ENCODE measurements around the gene SBF2. TPM values are rescaled to one million over a fixed set of nuclear protein-coding genes. Genes with fewer than 3 reads are reported as not detected.

The SBF2 gene
- total RNA-seq, 4 donors from 2014 or later = 67.5 to 92.9 (median 71.6) TPM

- H3K4me1 ChIP-seq = no peaks in the 10 kb centered on the region
- peaks cover 7 to 14% of the 10 kb centered on the region in 2 donors for H3K36me3 ChIP-seq
- 91 to 95% methylated on average over 2 of the region's 2 CpGs for WGBS, 2 donors
- TF ChIP-seq CTCF (IDR thresholded peaks at IDR 0.05) = no peak
- no peak for TF ChIP-seq POLR2A (IDR thresholded peaks at IDR 0.05)
- H3K4me3 ChIP-seq (replicated peaks in 1 of 3) = no peak overlapping the region
- H3K9me3 ChIP-seq = no peaks in the 10 kb centered on the region
- no peak overlapping the region for H3K27ac ChIP-seq
- no peaks in the 10 kb centered on the region for H3K27me3 ChIP-seq
- no peak for DNase-seq
- intact Hi-C loops (cut with DNase I) = no loop called here
These were observed 438.3 kb downstream of the SBF2 start for GRCh38 chr11:9855579-9856287.

GRCh38 chr11:9853929-9854552, 440.0 kb downstream of the SBF2 start:
- H3K4me3 ChIP-seq (replicated peaks in 1 of 3) = no peak overlapping the region
- WGBS, 2 donors = 94 to 95% methylated on average over 1 of the region's 1 CpG
- H3K4me1 ChIP-seq = no peaks in the 10 kb centered on the region
- H3K27me3 ChIP-seq = no peaks in the 10 kb centered on the region
- H3K9me3 ChIP-seq = no peaks in the 10 kb centered on the region
- H3K36me3 ChIP-seq = peaks cover 7 to 18% of the 10 kb centered on the region in 2 donors
- intact Hi-C loops (cut with DNase I) = no loop called here
- DNase-seq = no peak
- no peak overlapping the region for H3K27ac ChIP-seq
- TF ChIP-seq CTCF (IDR thresholded peaks at IDR 0.05) (no peak), POLR2A (IDR thresholded peaks at IDR 0.05) (no peak)

- no peaks in the 10 kb centered on the region for H3K9me3 ChIP-seq
- no peak overlapping the region for H3K27ac ChIP-seq
- intact Hi-C loops (cut with DNase I) = no loop called here
- no peak for DNase-seq
- H3K27me3 ChIP-seq = no peaks in the 10 kb centered on the region
- no peak for TF ChIP-seq POLR2A (IDR thresholded peaks at IDR 0.05)
- H3K4me1 ChIP-seq = no peaks in the 10 kb centered on the region
- WGBS, 2 donors = 86 to 91% methylated on average over 2 of the region's 2 CpGs
- peaks cover 7 to 18% of the 10 kb centered on the region in 2 donors for H3K36me3 ChIP-seq
- H3K4me3 ChIP-seq (replicated peaks in 1 of 3) = no peak overlapping the region
These were observed 441.6 kb downstream of the SBF2 start for GRCh38 chr11:9852465-9852864.

- H3K4me1 ChIP-seq = no peaks in the 10 kb centered on the region
These were observed 442.7 kb downstream of the SBF2 start for GRCh38 chr11:9851366-9851765.

DNA sequence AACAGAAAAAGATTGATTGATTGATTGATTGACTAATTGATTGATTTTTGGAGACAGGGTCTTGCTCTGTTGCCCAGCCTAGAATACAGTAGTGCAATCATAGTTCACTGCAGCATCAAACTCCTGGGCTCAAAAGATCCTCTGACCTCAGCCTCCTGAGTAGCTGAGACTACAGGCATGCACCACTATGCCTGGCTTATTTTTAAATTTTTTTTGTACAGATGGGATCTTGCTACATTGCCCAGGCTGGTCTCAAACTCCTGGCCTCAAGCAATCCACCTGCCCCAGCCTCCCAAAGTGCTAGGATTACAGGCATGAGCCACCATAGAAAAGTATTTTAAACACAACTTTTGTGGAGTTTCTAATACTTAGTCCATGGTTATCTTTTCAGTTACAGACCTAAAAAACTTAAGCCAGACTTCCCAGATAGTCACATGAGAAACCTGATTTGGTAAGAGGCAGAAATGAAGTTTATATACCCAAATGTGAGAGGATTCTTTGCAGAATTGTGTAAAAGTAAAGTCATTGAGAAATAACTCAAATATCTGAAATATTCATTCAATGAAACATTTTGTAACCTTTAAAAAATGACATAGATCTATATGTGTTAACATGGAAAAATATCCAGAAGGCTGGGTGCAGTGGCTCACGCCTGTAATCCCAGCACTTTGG, 443.7 kb downstream of the SBF2 start:
- H3K9me3 ChIP-seq = no peaks in the 10 kb centered on the region
- no peak for DNase-seq
- no peak for TF ChIP-seq POLR2A (IDR thresholded peaks at IDR 0.05)
- TF ChIP-seq CTCF (IDR thresholded peaks at IDR 0.05) = no peak
- H3K27ac ChIP-seq = no peak overlapping the region
- 89 to 97% methylated on average over 1 of the region's 1 CpG for WGBS, 2 donors
- H3K4me3 ChIP-seq (replicated peaks in 1 of 3) = no peak overlapping the region
- intact Hi-C loops (cut with DNase I) = no loop called here
- H3K4me1 ChIP-seq = no peaks in the 10 kb centered on the region
- H3K27me3 ChIP-seq = no peaks in the 10 kb centered on the region
- H3K36me3 ChIP-seq = peaks cover 2 to 10% of the 10 kb centered on the region in 2 donors

More at GRCh38 chr11:9851366-9851765, 442.7 kb downstream of the SBF2 start:
- H3K27me3 ChIP-seq = no peaks in the 10 kb centered on the region
- no peak overlapping the region for H3K4me3 ChIP-seq (replicated peaks in 1 of 3)
- intact Hi-C loops (cut with DNase I) = no loop called here
- H3K36me3 ChIP-seq = peaks cover 6 to 18% of the 10 kb centered on the region in 2 donors
- no peak for DNase-seq
- no peaks in the 10 kb centered on the region for H3K9me3 ChIP-seq
- 95 to 96% methylated on average over 4 of the region's 4 CpGs for WGBS, 2 donors
- H3K27ac ChIP-seq = no peak overlapping the region
- no peak for TF ChIP-seq POLR2A (IDR thresholded peaks at IDR 0.05)
- no peak for TF ChIP-seq CTCF (IDR thresholded peaks at IDR 0.05)
